Activated CD4-positive, alpha-beta T cell treated with anti-CD3 and anti-CD28 coated beads for 36 hours (primary cell): ENCODE results near the gene QPRT. TPM values are rescaled to one million over a fixed set of nuclear protein-coding genes. Genes with fewer than 3 reads are reported as not detected.
"Not testable (repeated sequence)": the region's sequence is repeated elsewhere in the genome, so short reads cannot be mapped to it uniquely, and the experiment has no call there.

ENCODE experiments used
- ATAC-seq: fragments of 200-7000 bp; cut with Tn5 transposase; one replicate; pipeline ENCODE4 v1.10.0; 2021; ENCODE audit warnings: mild to moderate bottlenecking, moderate library complexity
- CTCF ChIA-PET: fragments of 350-600 bp; sonication (Branson Sonifier 250); formaldehyde crosslinking; loops from one replicate; lab custom pipeline; 2021; ENCODE audit warnings: antibody characterized with exemption; lab: Charles Lee
- POLR2A ChIA-PET: fragments of 350-600 bp; sonication (Branson Sonifier 250); formaldehyde crosslinking; loops from one replicate; lab custom pipeline; 2021; ENCODE audit warnings: antibody characterized with exemption, inconsistent platforms; lab: Charles Lee
- DNase-seq: peaks from one replicate; pipeline ENCODE4 v3.0.0-alpha.2; 2020
- H3K27ac Mint-ChIP-seq: one replicate; pipeline ENCODE4 v1.8.0; 2021; ENCODE audit warnings: mixed read lengths
- H3K27me3 Mint-ChIP-seq: one replicate; pipeline ENCODE4 v1.8.0; 2021; ENCODE audit warnings: mixed read lengths
- H3K36me3 Mint-ChIP-seq: one replicate; pipeline ENCODE4 v1.8.0; 2021; ENCODE audit warnings: low read depth, mixed read lengths
- H3K4me1 Mint-ChIP-seq: one replicate; pipeline ENCODE4 v1.8.0; 2021; ENCODE audit warnings: mixed read lengths
- H3K4me3 Mint-ChIP-seq: one replicate; pipeline ENCODE4 v1.8.0; 2021; ENCODE audit warnings: mild to moderate bottlenecking, moderate library complexity, mixed read lengths
- H3K9me3 Mint-ChIP-seq: one replicate; pipeline ENCODE4 v1.8.0; 2021; ENCODE audit warnings: low read depth, mixed read lengths
- intact Hi-C, 2 experiments: fragments of 100-400 bp; cut with DNase I in 1 of 2; cut with micrococcal nuclease in 1 of 2; formaldehyde crosslinking; loops; one replicate each; pipeline versions ENCODE4 v1.14.2 to v1.15.1; 2022 to 2024; cut with DNase I, micrococcal nuclease
- total RNA-seq, 2 experiments: library from RNA; stranded (reverse); gene quantifications; one replicate each; pipeline ENCODE4 v1.2.3, GENCODE V29; 2021

QPRT gene
- total RNA-seq, 2 experiments from 2014 or later: 5.7 to 6.8 TPM

- ChIA-PET POLR2A (interaction anchor here (1.6 kb wide), 1 partner anchor 43 kb away, joined by 4 read pairs; no protein-coding TSS in a partner anchor), CTCF (interaction anchor here (0.5 to 4.0 kb wide), 3 partner anchors 40 to 268 kb away, joined by 3 to 16 read pairs (median 4); partner anchors contain the start of gene KIF22)
- ATAC-seq (peak; percentile 64), DNase-seq (peak; percentile 74)
- peaks cover 32% of the 10 kb centered on the region for H3K36me3 Mint-ChIP-seq
- intact Hi-C loops: loop anchor here (1.0 to 10.0 kb wide), 4 partner anchors 13 to 720 kb away; partner anchors contain the start of gene TAOK2 (in 1 of the 2)
- no peaks in the 10 kb centered on the region for H3K9me3 Mint-ChIP-seq
- peaks cover 65% of the 10 kb centered on the region for H3K4me1 Mint-ChIP-seq
- peak overlapping the region; percentile 97 for H3K4me3 Mint-ChIP-seq
- peak overlapping the region; percentile 97 for H3K27ac Mint-ChIP-seq
- H3K27me3 Mint-ChIP-seq: no peaks in the 10 kb centered on the region
Measured at GRCh38 chr16:29745121-29745852, 66.3 kb downstream of the QPRT start.

DNA sequence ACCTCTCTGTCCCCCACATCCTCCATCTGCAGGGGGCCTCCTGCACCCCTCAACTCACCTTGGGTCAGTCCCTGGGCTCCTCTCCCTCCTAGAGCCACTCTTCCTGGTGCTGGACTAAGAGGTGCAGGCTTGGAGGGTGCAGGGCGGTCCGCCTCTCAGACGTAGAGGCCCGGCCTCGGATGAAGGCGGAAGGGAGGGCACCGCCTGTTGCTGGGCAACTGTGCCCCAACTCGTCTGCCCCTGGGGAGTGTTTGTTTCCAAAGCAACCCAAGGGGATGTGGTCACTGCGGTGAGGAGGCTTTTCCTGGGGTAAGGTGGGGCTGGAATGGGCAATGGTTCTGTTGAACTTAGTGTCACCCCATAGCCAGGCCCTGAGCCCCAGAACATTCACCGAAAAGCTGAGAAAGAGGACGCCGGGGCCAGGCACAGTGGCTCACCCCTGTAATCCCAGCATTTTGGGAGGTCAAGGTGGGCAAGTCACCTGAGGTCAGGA lies 66.9 kb downstream of the QPRT start, which contains the start of gene C16orf54:
C16orf54 (minus strand) TSS at position 138 of the 493 bp plus-strand sequence. CDS start 1,039 bp downstream, outside the sequence.
- Mint-ChIP-seq H3K36me3 (peaks cover 32% of the 10 kb centered on the region), H3K27me3 (no peaks in the 10 kb centered on the region), H3K4me1 (peaks cover 59% of the 10 kb centered on the region), H3K27ac (peak within 1 kb of the TSS; percentile 97), H3K9me3 (no peaks in the 10 kb centered on the region), H3K4me3 (peak within 1 kb of the TSS; percentile 97)
- CTCF ChIA-PET: interaction anchor here (0.7 to 4.0 kb wide), 5 partner anchors 11 to 71 kb away, joined by 4 to 16 read pairs (median 4); no protein-coding TSS in a partner anchor
- POLR2A ChIA-PET: interaction anchor here (0.7 to 1.6 kb wide), 6 partner anchors 9 to 82 kb away, joined by 3 to 7 read pairs (median 4); no protein-coding TSS in a partner anchor
- ATAC-seq (peak; percentile 78), DNase-seq (peak; percentile 93)
- intact Hi-C loops: loop anchor here (1.0 to 10.0 kb wide), 7 partner anchors 14 to 721 kb away; partner anchors contain the start of genes KIF22 (in 2 of the 2) and TAOK2 (in 1 of the 2)

DNA sequence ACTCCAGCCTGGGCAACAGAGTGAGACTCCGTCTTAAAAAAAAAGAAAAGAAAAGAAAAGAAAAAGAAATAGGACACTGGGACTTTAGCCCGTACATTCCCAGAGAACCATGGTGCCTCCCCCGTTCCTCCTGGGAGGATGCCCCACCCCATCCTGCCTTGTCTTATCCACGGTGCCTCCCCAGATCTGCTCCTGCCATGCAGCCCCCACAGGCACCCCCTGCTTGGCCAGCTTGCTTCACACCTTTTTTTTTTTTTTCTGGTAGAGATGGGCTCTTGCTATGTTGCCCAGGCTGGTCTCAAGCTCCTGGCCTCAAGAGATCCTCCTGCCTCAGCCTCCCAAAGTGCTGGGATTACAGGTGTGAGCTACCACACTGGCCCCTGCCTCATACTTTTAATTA lies 67.5 kb downstream of the QPRT start:
- not testable (repeated sequence) for DNase-seq
- POLR2A ChIA-PET: interaction anchor here (0.7 to 1.6 kb wide), 6 partner anchors 8 to 83 kb away, joined by 3 to 7 read pairs (median 4); no protein-coding TSS in a partner anchor

More for the DNA sequence above, 67.5 kb downstream of the QPRT start:
- CTCF ChIA-PET: interaction anchor here (0.7 to 4.0 kb wide), 5 partner anchors 11 to 70 kb away, joined by 4 to 16 read pairs (median 4); no protein-coding TSS in a partner anchor
- Mint-ChIP-seq H3K27ac (peak overlapping the region; percentile 97), H3K36me3 (peaks cover 31% of the 10 kb centered on the region), H3K4me3 (peak overlapping the region; percentile 97), H3K4me1 (peaks cover 53% of the 10 kb centered on the region)
- not testable (repeated sequence) for H3K27me3 Mint-ChIP-seq, H3K9me3 Mint-ChIP-seq, ATAC-seq
- intact Hi-C loops: loop anchor here (1.0 to 10.0 kb wide), 5 partner anchors 44 to 722 kb away; partner anchors contain the start of genes KIF22 (in 2 of the 2) and TAOK2 (in 1 of the 2)

Other genes with a start within 250 kb of the QPRT start
- gene BOLA2, start 224.8 kb upstream of the QPRT start, total RNA-seq: 10 to 100 TPM; 10.8 to 20.3 TPM
- gene SLX1B, start 224.6 kb upstream of the QPRT start, total RNA-seq: 100 to 1,000 TPM in 1 of 2 experiments, 10 to 100 TPM in 1; 66.8 to 125 TPM
- gene SULT1A4, start 219.3 kb upstream of the QPRT start, total RNA-seq: 1 to 10 TPM; 1.3 to 1.8 TPM
- 10 to 100 TPM; 42.1 to 44.3 TPM for gene NPIPB12, start 172.8 kb upstream of the QPRT start, total RNA-seq
- 100 to 1,000 TPM; 103 to 127 TPM for gene SPN, start 15.9 kb upstream of the QPRT start, total RNA-seq
- gene C16orf54, start 66.8 kb downstream of the QPRT start, total RNA-seq: 10 to 100 TPM; 21.3 to 22.0 TPM
- not detected for gene ZG16, start 99.1 kb downstream of the QPRT start, total RNA-seq
- 100 to 1,000 TPM; 153 to 168 TPM for gene KIF22, start 111.6 kb downstream of the QPRT start, total RNA-seq
- gene MAZ, start 127.3 kb downstream of the QPRT start, total RNA-seq: 100 to 1,000 TPM; 306 to 387 TPM
- under 1 TPM; 0.64 to 0.93 TPM for gene PRRT2, start 133.0 kb downstream of the QPRT start, total RNA-seq
- gene PAGR1, start 137.0 kb downstream of the QPRT start, total RNA-seq: 10 to 100 TPM; 20.6 to 25.6 TPM
- gene MVP, start 141.3 kb downstream of the QPRT start, total RNA-seq: 100 to 1,000 TPM in 1 of 2 experiments, 10 to 100 TPM in 1; 86.2 to 101 TPM
- gene CDIPT, start 184.0 kb downstream of the QPRT start, total RNA-seq: 10 to 100 TPM; 35.1 to 50.0 TPM
- under 1 TPM; 0.27 to 0.42 TPM for gene SEZ6L2, start 220.4 kb downstream of the QPRT start, total RNA-seq
- 1 to 10 TPM; 2.7 to 3.2 TPM for gene ASPHD1, start 221.3 kb downstream of the QPRT start, total RNA-seq
- 10 to 100 TPM; 30.4 to 33.4 TPM for gene KCTD13, start 247.0 kb downstream of the QPRT start, total RNA-seq